Activated CD4-positive, alpha-beta T cell treated with anti-CD3 and anti-CD28 coated beads for 24 hours (primary cell): ENCODE results near the gene TET3.
A peak's percentile ranks its signal among the peaks of the same experiment; 100 is the strongest.

Source experiments
- DNase-seq, 2 donors: peaks; one replicate each; pipeline ENCODE4 v3.0.0-alpha.2; 2020; ENCODE audit warnings: low read depth in 2 of 2

The TET3 gene

GRCh38 chr2:73987109-73987947 lies 2.6 kb downstream of the TET3 start:
- no peak for DNase-seq

GRCh38 chr2:73987948-73988700 lies 3.4 kb downstream of the TET3 start:
- DNase-seq: no peak

- DNase-seq: no peak
These were observed 5.3 kb downstream of the TET3 start for GRCh38 chr2:73989972-73990371.

DNA sequence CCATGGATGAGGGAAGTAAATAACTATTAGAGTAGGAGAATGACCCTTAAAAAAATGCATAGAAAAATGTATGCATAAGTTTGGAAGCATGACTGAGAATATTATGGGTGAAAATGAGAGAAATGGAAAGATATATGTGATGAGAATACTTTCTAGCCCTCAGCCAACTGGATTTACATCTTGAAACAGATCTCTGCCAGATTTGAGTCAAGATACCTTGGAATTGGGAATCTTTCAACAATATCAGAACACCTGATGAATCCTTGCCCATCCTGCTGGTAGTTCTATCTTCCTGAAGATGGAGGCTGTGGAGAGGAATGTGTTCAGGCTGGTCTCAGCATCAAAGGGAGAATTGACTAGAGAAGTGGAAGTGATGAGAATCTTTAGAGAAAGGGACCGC lies 5.8 kb downstream of the TET3 start:
- DNase-seq: no peak

GRCh38 chr2:73992036-73992435 lies 7.3 kb downstream of the TET3 start:
- DNase-seq: no peak

- DNase-seq: no peak
These were observed 8.7 kb downstream of the TET3 start for GRCh38 chr2:73993376-73993775.

GRCh38 chr2:73993778-73994177 lies 9.1 kb downstream of the TET3 start:
- DNase-seq: no peak

GRCh38 chr2:73994178-73994831 lies 9.6 kb downstream of the TET3 start:
- no peak for DNase-seq

- no peak for DNase-seq
These were observed 11.1 kb downstream of the TET3 start for GRCh38 chr2:73995810-73996209.

- DNase-seq: no peak
These were observed 13.1 kb downstream of the TET3 start for GRCh38 chr2:73997813-73998212.

- no peak for DNase-seq
These were observed 13.7 kb downstream of the TET3 start for GRCh38 chr2:73998451-73998850.

- DNase-seq: no peak
These were observed 14.2 kb downstream of the TET3 start for GRCh38 chr2:73998933-73999332.

- DNase-seq: no peak
These were observed 15.3 kb downstream of the TET3 start for GRCh38 chr2:73999881-74000597.

DNA sequence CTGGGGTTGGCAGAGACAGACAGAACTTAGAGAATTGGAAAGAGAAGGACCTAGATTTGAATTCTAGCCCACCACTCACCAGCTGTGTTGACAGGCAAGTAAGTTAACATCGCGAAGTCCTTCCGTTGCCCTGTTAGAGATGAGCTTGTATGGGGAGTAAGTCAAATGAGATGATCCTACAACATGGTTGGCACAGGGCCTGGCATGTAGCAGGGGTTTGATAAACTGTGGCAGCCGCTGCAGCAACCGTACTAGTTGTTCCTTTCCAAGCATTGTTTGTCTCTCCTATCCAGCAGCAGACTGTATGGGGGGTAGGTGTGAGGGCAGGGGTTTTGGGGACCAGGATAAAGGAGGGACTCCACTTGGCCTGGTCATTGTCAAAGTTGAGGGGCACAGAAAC lies 16.0 kb downstream of the TET3 start:
- DNase-seq: no peak

DNA sequence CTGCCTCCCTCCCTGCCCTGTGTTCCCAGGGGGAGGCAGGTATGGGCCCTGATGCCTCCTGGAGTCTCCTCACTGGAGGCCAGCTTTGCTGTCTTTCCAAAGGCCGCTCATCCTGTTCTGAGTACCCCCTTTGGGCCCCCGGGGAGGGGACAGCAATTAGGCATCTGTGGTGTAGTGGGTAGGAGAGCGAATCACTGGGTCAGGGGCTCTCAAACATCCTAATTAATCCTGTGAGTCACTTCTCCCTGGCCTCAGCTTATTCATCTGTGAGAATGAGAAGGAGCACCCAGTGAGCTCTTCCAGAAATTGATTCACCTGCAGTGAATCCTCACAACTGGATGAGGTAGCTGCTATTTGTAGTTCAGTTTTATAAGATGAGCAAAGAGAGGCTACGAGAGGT lies 16.4 kb downstream of the TET3 start:
- no peak for DNase-seq

DNA sequence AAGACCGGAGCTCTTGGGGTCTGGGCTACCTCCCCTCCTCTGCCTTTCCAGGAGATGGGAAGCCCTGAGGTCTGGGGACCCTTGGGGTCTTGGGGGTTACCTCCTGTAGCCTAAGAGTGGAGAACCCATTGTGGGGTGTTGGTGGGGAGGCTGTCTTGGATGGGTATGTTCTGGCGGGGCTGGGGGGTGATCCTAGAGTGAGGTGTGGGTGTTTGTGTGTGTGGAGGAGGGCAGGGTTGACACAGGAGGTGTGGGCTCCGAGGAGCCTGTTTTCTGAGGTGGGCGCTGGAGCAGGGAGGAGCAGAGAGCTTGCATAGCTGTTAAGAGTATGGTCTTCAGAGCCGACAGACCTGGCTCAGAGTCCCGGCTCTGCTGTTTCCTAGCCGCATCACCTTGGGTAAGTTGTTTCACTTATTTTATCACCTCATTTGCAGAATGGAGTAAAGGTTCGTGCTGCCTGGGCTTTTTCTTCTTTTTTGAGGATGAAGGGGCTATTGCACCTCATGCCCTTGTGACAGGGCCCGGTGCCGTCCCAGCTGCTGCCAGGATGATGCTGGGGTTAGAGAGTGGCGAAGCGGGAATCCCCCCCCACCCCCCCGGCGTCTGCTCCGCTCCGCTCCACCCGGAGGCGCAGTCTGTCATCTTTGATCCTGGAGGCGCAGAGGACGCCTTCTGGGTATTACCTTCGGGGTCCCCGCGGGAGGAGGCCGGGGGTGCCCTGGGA lies 17.2 kb downstream of the TET3 start:
- DNase-seq: no peak

GRCh38 chr2:74002505-74003421 lies 18.1 kb downstream of the TET3 start:
- DNase-seq: peak; percentile 54 to 69

- DNase-seq: no peak
These were observed 18.9 kb downstream of the TET3 start for GRCh38 chr2:74003494-74004211.
